ENCODE data around the gene AKAP8. TPM values are rescaled to one million over a fixed set of nuclear protein-coding genes. Genes with fewer than 3 reads are reported as not detected.

The AKAP8 gene
- total RNA-seq, 1 experiment from 2014 or later = 59.5 TPM

GRCh38 chr19:15403151-15403531 lies 23.6 kb upstream of the AKAP8 start:
- Histone ChIP-seq H3K9ac (ENCODE audit: extremely low read depth, insufficient read length, low read length) (no peak overlapping the region), H4K8ac (replicated peaks; ENCODE audit: insufficient read length, low read depth, low read length) (no peak overlapping the region), H3K18ac (ENCODE audit: insufficient read length, low read depth, low read length) (no peak overlapping the region), H4K20me1 (ENCODE audit: control insufficient read depth, insufficient read depth, insufficient read length) (peaks cover 2% of the 10 kb centered on the region), H2BK12ac (ENCODE audit: insufficient read length, low read depth, low read length) (no peak overlapping the region), H3K27me3 (ENCODE audit: insufficient read depth, low read length) (no peaks in the 10 kb centered on the region), H3K27ac (ENCODE audit: insufficient read length, low read depth, low read length) (no peak overlapping the region), H4K91ac (ENCODE audit: insufficient read length, low read depth, low read length) (no peak overlapping the region), H3K4ac (ENCODE audit: low read depth, low read length) (no peak overlapping the region), H3K14ac (ENCODE audit: insufficient read depth, low read length) (no peak overlapping the region; the same call in 1 of the 2 replicates), H2AK5ac (ENCODE audit: insufficient read length, low read length) (no peak overlapping the region), H4K5ac (ENCODE audit: insufficient read length, low read depth, low read length) (no peak overlapping the region), H2BK15ac (ENCODE audit: low read depth, low read length) (no peak overlapping the region), H2BK5ac (ENCODE audit: insufficient read length, low read length) (no peak overlapping the region), H3K79me1 (ENCODE audit: insufficient read depth, low read depth, low read length, poor library complexity, severe bottlenecking) (peaks cover 7% of the 10 kb centered on the region), H3K9me3 (ENCODE audit: control insufficient read depth, low read depth, low read length) (no peaks in the 10 kb centered on the region), H2AFZ (ENCODE audit: low read length) (no peak overlapping the region), H3K56ac (ENCODE audit: insufficient read length, low read depth, low read length) (no peak overlapping the region), H3K4me1 (ENCODE audit: insufficient read depth, low read length) (no peaks in the 10 kb centered on the region), H2BK120ac (ENCODE audit: low read depth, low read length, poor library complexity, severe bottlenecking) (no peak overlapping the region), H3K23ac (ENCODE audit: insufficient read length, low read depth, low read length) (no peak overlapping the region), H2BK20ac (ENCODE audit: low read depth, low read length, poor library complexity, severe bottlenecking) (no peak overlapping the region), H3T11ph (ENCODE audit: low read length) (no peak overlapping the region), H3K23me2 (ENCODE audit: insufficient read length, low read depth, low read length, poor library complexity, severe bottlenecking) (no peaks in the 10 kb centered on the region), H3K4me2 (ENCODE audit: insufficient read depth, insufficient read length, low read length) (no peak overlapping the region), H3K79me2 (ENCODE audit: insufficient read depth, low read length) (peaks cover 38% of the 10 kb centered on the region)
- no peak for TF ChIP-seq CTCF (conservative IDR thresholded peaks at IDR 0.05)
- no peak for DNase-seq
- no CpG with 5 or more reads among the region's 10 CpGs for WGBS (ENCODE audit: extremely low coverage, insufficient read length, low lambda C conversion rate)
- H3K4me3 Mint-ChIP-seq = no peak overlapping the region
- peaks cover 0 to 3% of the 10 kb centered on the region in 2 experiments; a peak in 2 of 4 replicates for H3K4me1 Mint-ChIP-seq
- no peaks in the 10 kb centered on the region; a peak in 1 of 5 replicates for H3K9me3 Mint-ChIP-seq
- H3K27ac Mint-ChIP-seq = peak overlapping the region; percentile 71 to 76 (median 75); a peak in 5 of 7 replicates
- H3K27me3 Mint-ChIP-seq (ENCODE audit: low read depth) = no peaks in the 10 kb centered on the region
- H3K36me3 Mint-ChIP-seq (ENCODE audit: insufficient read depth in 1 of 3, low read depth in 3 of 3) = peaks cover 21 to 62% (median 45%) of the 10 kb centered on the region in 3 experiments; a peak in 6 of 7 replicates
